ENCODE results near the gene MMP2. TPM values are rescaled to one million over a fixed set of nuclear protein-coding genes. Genes with fewer than 3 reads are reported as not detected.

MMP2 gene
- total RNA-seq, 1 experiment from 2014 or later, result 311 TPM

DNA sequence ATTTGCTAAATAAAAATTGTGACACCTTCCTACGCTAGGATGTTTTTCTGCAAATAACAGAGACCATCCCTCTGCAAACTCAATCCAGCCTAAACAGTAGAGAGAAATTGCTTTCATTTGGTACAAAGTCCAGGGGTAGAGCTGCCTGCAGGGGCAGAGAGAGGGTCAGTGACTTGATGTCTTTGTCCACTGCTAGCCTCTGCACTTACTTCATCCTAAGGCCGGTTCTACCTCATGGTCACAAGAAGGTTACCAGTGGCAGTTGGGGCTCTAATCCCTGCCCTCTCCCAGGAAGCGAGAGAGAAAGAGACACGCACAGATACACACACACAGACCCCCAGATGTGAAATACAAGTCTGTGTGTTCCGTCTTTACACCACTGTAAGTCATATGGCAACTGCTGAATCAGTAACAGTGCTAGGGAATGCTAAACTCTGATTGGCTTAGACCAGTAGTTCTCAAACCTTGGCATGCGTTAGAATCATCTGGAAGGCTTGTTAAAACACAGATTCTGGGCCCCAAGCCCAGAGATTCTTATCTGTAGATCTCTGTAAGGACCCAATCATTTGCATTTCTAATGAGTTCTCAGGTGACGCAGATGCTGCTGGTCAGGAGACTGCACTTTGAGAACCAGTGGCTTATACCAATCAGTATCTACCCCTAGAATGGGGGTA lies 16.8 kb downstream of the MMP2 start:
- Histone ChIP-seq H3K4me1 (ENCODE audit: control insufficient read depth, insufficient read depth, low read length) (peaks cover 62% of the 10 kb centered on the region), H3K9me3 (ENCODE audit: control insufficient read depth, insufficient read depth, low read depth, low read length) (no peaks in the 10 kb centered on the region), H3K27ac (ENCODE audit: low read length) (peak overlapping the region; percentile 59), H3K4me3 (ENCODE audit: low read depth in 2 of 2, low read length in 2 of 2) (no peak overlapping the region), H3K36me3 (ENCODE audit: control insufficient read depth, insufficient read depth, low read length) (no peaks in the 10 kb centered on the region; the same call in 1 of the 2 replicates), H3K27me3 (ENCODE audit: control insufficient read depth, insufficient read depth, low read length) (no peaks in the 10 kb centered on the region)
- intact Hi-C loops (cut with micrococcal nuclease; ENCODE audit: unreplicated experiment), result no loop called here
- ATAC-seq (no peak), DNase-seq (ENCODE audit: low read depth, low spot score) (no peak)
- ChIA-PET POLR2A (no interaction called here), CTCF (interaction anchor here (0.8 to 1.0 kb wide), 2 partner anchors 31 to 44 kb away, joined by 3 read pairs; no protein-coding TSS in a partner anchor)
- TF ChIP-seq, protein P1, sequence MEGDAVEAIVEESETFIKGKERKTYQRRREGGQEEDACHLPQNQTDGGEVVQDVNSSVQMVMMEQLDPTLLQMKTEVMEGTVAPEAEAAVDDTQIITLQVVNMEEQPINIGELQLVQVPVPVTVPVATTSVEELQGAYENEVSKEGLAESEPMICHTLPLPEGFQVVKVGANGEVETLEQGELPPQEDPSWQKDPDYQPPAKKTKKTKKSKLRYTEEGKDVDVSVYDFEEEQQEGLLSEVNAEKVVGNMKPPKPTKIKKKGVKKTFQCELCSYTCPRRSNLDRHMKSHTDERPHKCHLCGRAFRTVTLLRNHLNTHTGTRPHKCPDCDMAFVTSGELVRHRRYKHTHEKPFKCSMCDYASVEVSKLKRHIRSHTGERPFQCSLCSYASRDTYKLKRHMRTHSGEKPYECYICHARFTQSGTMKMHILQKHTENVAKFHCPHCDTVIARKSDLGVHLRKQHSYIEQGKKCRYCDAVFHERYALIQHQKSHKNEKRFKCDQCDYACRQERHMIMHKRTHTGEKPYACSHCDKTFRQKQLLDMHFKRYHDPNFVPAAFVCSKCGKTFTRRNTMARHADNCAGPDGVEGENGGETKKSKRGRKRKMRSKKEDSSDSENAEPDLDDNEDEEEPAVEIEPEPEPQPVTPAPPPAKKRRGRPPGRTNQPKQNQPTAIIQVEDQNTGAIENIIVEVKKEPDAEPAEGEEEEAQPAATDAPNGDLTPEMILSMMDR (IDR thresholded peaks at IDR 0.05), result no peak
- TF ChIP-seq, protein P2, sequence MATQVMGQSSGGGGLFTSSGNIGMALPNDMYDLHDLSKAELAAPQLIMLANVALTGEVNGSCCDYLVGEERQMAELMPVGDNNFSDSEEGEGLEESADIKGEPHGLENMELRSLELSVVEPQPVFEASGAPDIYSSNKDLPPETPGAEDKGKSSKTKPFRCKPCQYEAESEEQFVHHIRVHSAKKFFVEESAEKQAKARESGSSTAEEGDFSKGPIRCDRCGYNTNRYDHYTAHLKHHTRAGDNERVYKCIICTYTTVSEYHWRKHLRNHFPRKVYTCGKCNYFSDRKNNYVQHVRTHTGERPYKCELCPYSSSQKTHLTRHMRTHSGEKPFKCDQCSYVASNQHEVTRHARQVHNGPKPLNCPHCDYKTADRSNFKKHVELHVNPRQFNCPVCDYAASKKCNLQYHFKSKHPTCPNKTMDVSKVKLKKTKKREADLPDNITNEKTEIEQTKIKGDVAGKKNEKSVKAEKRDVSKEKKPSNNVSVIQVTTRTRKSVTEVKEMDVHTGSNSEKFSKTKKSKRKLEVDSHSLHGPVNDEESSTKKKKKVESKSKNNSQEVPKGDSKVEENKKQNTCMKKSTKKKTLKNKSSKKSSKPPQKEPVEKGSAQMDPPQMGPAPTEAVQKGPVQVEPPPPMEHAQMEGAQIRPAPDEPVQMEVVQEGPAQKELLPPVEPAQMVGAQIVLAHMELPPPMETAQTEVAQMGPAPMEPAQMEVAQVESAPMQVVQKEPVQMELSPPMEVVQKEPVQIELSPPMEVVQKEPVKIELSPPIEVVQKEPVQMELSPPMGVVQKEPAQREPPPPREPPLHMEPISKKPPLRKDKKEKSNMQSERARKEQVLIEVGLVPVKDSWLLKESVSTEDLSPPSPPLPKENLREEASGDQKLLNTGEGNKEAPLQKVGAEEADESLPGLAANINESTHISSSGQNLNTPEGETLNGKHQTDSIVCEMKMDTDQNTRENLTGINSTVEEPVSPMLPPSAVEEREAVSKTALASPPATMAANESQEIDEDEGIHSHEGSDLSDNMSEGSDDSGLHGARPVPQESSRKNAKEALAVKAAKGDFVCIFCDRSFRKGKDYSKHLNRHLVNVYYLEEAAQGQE (IDR thresholded peaks at IDR 0.05; ENCODE audit: insufficient read depth in 1 of 2, low read depth in 2 of 2, low read length in 1 of 2), result no peak
- TF ChIP-seq POLR2AphosphoS5 (IDR thresholded peaks at IDR 0.05; ENCODE audit: low read depth, low read length) (no peak), SIN3A (IDR thresholded peaks at IDR 0.05; ENCODE audit: borderline replicate concordance, insufficient read depth, low read depth, low read length) (no peak), TCF7L2 (IDR thresholded peaks at IDR 0.05; ENCODE audit: low read depth, low read length) (no peak)
- in situ Hi-C loops (cut with HindIII; ENCODE audit: low pct_unique_long_range_greater_than_20kb, low sequenced_read_pairs), result no loop called here
- BruUV-seq (replicated peaks), result no TSS peak

DNA sequence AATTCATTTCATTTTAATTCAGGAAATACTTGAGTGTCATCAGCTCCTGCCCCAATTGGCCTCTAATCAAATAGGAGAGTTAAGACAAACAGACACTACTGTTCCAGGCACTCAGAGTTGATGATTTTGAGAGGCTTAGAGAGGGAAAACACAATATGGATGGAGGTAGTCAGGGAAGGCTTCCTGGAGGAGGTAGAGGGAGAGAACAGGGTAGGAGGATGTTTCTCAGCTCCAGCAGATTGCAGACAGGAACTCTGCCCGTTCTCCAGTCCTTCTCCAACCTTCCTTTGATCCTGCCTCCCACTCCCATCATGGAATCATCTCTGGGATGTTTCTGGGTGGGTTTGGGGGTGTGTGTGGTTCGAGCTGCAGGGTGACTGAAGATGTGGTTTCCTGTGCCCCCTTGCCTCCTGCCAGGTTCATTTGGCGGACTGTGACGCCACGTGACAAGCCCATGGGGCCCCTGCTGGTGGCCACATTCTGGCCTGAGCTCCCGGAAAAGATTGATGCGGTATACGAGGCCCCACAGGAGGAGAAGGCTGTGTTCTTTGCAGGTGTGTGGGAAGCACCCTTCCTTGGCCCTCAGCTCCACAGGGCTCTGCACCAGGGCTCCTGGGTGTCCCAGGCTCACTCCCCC lies 17.6 kb downstream of the MMP2 start:
- TF ChIP-seq, protein P2 (IDR thresholded peaks at IDR 0.05; ENCODE audit: insufficient read depth in 1 of 2, low read depth in 2 of 2, low read length in 1 of 2), result no peak
- TF ChIP-seq POLR2AphosphoS5 (IDR thresholded peaks at IDR 0.05; ENCODE audit: low read depth, low read length) (no peak), TCF7L2 (IDR thresholded peaks at IDR 0.05; ENCODE audit: low read depth, low read length) (no peak), SIN3A (IDR thresholded peaks at IDR 0.05; ENCODE audit: borderline replicate concordance, insufficient read depth, low read depth, low read length) (no peak)
- TF ChIP-seq, protein P1 (IDR thresholded peaks at IDR 0.05), result no peak
- Histone ChIP-seq H3K27me3 (ENCODE audit: control insufficient read depth, insufficient read depth, low read length) (no peaks in the 10 kb centered on the region), H3K27ac (ENCODE audit: low read length) (peak overlapping the region; percentile 59), H3K4me1 (ENCODE audit: control insufficient read depth, insufficient read depth, low read length) (peaks cover 71% of the 10 kb centered on the region), H3K36me3 (ENCODE audit: control insufficient read depth, insufficient read depth, low read length) (no peaks in the 10 kb centered on the region; the same call in 1 of the 2 replicates), H3K9me3 (ENCODE audit: control insufficient read depth, insufficient read depth, low read depth, low read length) (no peaks in the 10 kb centered on the region), H3K4me3 (ENCODE audit: low read depth in 2 of 2, low read length in 2 of 2) (no peak overlapping the region)
- POLR2A ChIA-PET, result no interaction called here
- ATAC-seq, result no peak
- in situ Hi-C loops (cut with HindIII; ENCODE audit: low pct_unique_long_range_greater_than_20kb, low sequenced_read_pairs) (no loop called here), intact Hi-C loops (cut with micrococcal nuclease; ENCODE audit: unreplicated experiment) (no loop called here)
- no TSS peak for BruUV-seq (replicated peaks)
- CTCF ChIA-PET, result no interaction called here
- DNase-seq (ENCODE audit: low read depth, low spot score), result no peak
